ENCODE results near the gene AHCYL2.

The AHCYL2 gene

GRCh38 chr7:129388333-129389098 is 163.7 kb downstream of the AHCYL2 start:
- no peak for DNase-seq (ENCODE audit: low read depth)
- H3K4me3 ChIP-seq (ENCODE audit: control insufficient read depth, low read depth, low read length) = no peak overlapping the region
- no peak for TF ChIP-seq CTCF (conservative IDR thresholded peaks at IDR 0.05; ENCODE audit: control insufficient read depth, insufficient read depth, low read depth, low read length)

GRCh38 chr7:129389829-129390228 is 165.0 kb downstream of the AHCYL2 start:
- no peak for DNase-seq (ENCODE audit: low read depth)
- H3K4me3 ChIP-seq (ENCODE audit: control insufficient read depth, low read depth, low read length) = no peak overlapping the region
- TF ChIP-seq CTCF (conservative IDR thresholded peaks at IDR 0.05; ENCODE audit: control insufficient read depth, insufficient read depth, low read depth, low read length) = no peak

- no peak for DNase-seq (ENCODE audit: low read depth)
- no peak overlapping the region for H3K4me3 ChIP-seq (ENCODE audit: control insufficient read depth, low read depth, low read length)
- no peak for TF ChIP-seq CTCF (conservative IDR thresholded peaks at IDR 0.05; ENCODE audit: control insufficient read depth, insufficient read depth, low read depth, low read length)
These were observed 165.5 kb downstream of the AHCYL2 start for GRCh38 chr7:129390314-129390713.

- TF ChIP-seq CTCF (conservative IDR thresholded peaks at IDR 0.05; ENCODE audit: control insufficient read depth, insufficient read depth, low read depth, low read length) = no peak
- H3K4me3 ChIP-seq (ENCODE audit: control insufficient read depth, low read depth, low read length) = no peak overlapping the region
- DNase-seq (ENCODE audit: low read depth) = no peak
These were observed 166.8 kb downstream of the AHCYL2 start for GRCh38 chr7:129391546-129392171.

- no peak for DNase-seq (ENCODE audit: low read depth)
- H3K4me3 ChIP-seq (ENCODE audit: control insufficient read depth, low read depth, low read length) = no peak overlapping the region
- TF ChIP-seq CTCF (conservative IDR thresholded peaks at IDR 0.05; ENCODE audit: control insufficient read depth, insufficient read depth, low read depth, low read length) = no peak
These were observed 168.4 kb downstream of the AHCYL2 start for GRCh38 chr7:129393255-129393654.

GRCh38 chr7:129394101-129394500 is 169.3 kb downstream of the AHCYL2 start:
- H3K4me3 ChIP-seq (ENCODE audit: control insufficient read depth, low read depth, low read length) = no peak overlapping the region
- no peak for TF ChIP-seq CTCF (conservative IDR thresholded peaks at IDR 0.05; ENCODE audit: control insufficient read depth, insufficient read depth, low read depth, low read length)
- DNase-seq (ENCODE audit: low read depth) = no peak
